ENCODE data around the gene COG3. TPM values are rescaled to one million over a fixed set of nuclear protein-coding genes. Genes with fewer than 3 reads are reported as not detected.
A peak's percentile ranks its signal among the peaks of the same experiment; 100 is the strongest.

The COG3 gene
- total and polyA plus RNA-seq, 11 donors: 7.7 to 23.1 (median 15.2) TPM

DNA sequence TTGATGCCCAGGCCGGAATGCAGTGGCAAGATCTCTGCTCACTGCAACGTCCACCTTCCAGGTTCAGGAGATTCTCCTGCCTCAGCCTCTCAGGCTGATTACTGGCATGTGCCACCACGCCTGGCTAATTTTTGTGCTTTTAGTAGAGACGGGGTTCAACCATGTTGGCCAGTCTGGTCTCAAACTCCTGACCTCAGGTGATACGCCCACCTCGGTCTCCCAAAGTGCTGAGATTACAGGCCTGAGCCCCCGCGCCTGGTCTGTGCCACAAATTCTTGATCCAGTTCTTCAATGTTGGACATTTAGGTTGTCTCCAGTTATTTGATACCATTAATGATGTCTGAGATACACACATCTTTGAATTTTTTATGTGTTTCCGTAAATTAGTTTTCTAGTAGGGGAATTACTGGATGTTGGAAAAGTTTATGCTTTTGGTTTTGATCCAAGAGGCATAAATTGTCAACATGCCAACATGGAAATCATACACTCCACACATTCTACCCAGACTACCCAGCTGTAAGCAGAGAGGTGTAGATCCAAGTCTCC, 525 bp upstream of the COG3 start:
- TF ChIP-seq CTCF (IDR thresholded peaks at IDR 0.05): peak in 4 of 12 donors; percentile 12 to 59 (median 39)
- no peak for TF ChIP-seq POLR2A (IDR thresholded peaks at IDR 0.05)
- Histone ChIP-seq H3K27ac (peak overlapping the region; percentile 81 to 95 (median 94)), H3K9me3 (no peaks in the 10 kb centered on the region), H3K27me3 (no peaks in the 10 kb centered on the region), H3K4me1 (peaks cover 0 to 47% (median 28%) of the 10 kb centered on the region in 12 donors), H3K36me3 (peaks cover 0 to 9% (median 0%) of the 10 kb centered on the region in 9 donors), H3K4me3 (peak overlapping the region; percentile 76 to 94 (median 87))
- WGBS, 4 donors: 81 to 84% (median 82%) methylated on average over 9 of the region's 9 CpGs
- ATAC-seq (no peak), DNase-seq (peak in 1 of 5 donors; percentile 17)
- intact Hi-C loops (cut with DNase I): loop anchor here in 7 of 10 donors (2.0 to 10.0 kb wide), 5 partner anchors 47 to 92 kb away; partner anchors contain the start of gene SLC25A30 (in 4 of the 7)

DNA sequence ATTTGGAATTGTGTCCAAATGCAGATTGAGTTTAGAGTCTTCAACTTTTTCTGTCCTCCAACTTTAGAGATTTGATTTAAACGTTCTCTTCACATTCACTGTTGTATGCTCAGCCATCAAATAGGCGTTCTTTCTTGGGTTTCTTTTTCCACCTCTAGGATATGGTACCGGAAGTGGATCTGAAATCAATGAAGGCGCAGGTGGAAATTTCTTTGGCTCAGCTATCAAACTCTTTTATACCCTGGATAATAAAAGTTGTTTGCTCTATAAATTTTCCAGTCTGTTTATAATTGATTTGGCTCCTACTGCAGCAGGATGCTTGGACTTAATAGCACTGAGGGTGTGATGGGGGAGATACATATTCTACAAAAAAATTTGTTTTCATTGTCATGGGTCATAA, 1.6 kb downstream of the COG3 start:
- Histone ChIP-seq H3K4me1 (peaks cover 0 to 63% (median 41%) of the 10 kb centered on the region in 12 donors), H3K27ac (peak overlapping the region in 2 of 12 donors; percentile 92 to 94), H3K36me3 (peaks cover 0 to 9% (median 0%) of the 10 kb centered on the region in 9 donors), H3K9me3 (no peaks in the 10 kb centered on the region), H3K4me3 (peak overlapping the region in 9 of 12 donors; percentile 76 to 94 (median 86)), H3K27me3 (no peaks in the 10 kb centered on the region)
- no peak for DNase-seq
- WGBS, 4 donors: 74 to 80% (median 77%) methylated on average over 4 of the region's 4 CpGs
- no peak for ATAC-seq
- intact Hi-C loops (cut with DNase I): loop anchor here in 3 of 10 donors (5.0 to 10.0 kb wide), 2 partner anchors 92 to 94 kb away; no protein-coding TSS in a partner anchor
- TF ChIP-seq POLR2A (IDR thresholded peaks at IDR 0.05): no peak
- no peak for TF ChIP-seq CTCF (IDR thresholded peaks at IDR 0.05)

DNA sequence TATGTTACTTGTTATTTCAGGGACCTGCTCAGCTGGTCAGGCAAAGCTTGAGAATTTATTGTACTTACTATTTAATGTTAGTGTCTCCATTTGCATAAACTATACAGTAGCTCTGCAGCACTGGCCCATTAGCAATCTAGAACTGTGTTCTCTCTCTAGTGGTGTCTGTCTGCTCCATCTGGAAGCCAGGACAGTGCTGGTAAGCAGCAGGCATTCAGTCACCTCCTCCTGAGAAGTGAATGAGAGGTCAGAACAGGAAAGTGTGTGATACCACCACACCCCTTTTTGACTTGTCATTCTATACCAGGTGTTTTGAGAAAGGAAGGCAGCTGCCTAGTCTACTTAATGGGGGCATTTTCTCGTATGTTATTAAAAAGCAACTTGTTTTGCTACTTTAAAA, 3.9 kb downstream of the COG3 start:
- ATAC-seq (no peak), DNase-seq (no peak)
- intact Hi-C loops (cut with DNase I): loop anchor here in 3 of 10 donors (5.0 to 10.0 kb wide), 2 partner anchors 94 to 96 kb away; no protein-coding TSS in a partner anchor
- H3K27me3 ChIP-seq: no peaks in the 10 kb centered on the region
- H3K4me1 ChIP-seq: peaks cover 0 to 65% (median 42%) of the 10 kb centered on the region in 12 donors
- 33 to 43% (median 39%) methylated on average over 1 of the region's 1 CpG for WGBS, 4 donors
- TF ChIP-seq POLR2A (IDR thresholded peaks at IDR 0.05) (no peak), CTCF (IDR thresholded peaks at IDR 0.05) (no peak)
- peaks cover 0 to 6% (median 0%) of the 10 kb centered on the region in 12 donors for H3K9me3 ChIP-seq
- H3K36me3 ChIP-seq: peaks cover 0 to 9% (median 0%) of the 10 kb centered on the region in 9 donors
- no peak overlapping the region for H3K4me3 ChIP-seq
- H3K27ac ChIP-seq: no peak overlapping the region

- peaks cover 0 to 59% (median 27%) of the 10 kb centered on the region in 12 donors for H3K4me1 ChIP-seq
- intact Hi-C loops (cut with DNase I): loop anchor here in 1 of 10 donors (10.0 kb wide), 1 partner anchor 97 kb away; no protein-coding TSS in a partner anchor
Observed at GRCh38 chr13:45472171-45472705, 7.5 kb downstream of the COG3 start.

More at GRCh38 chr13:45472171-45472705, 7.5 kb downstream of the COG3 start:
- Histone ChIP-seq H3K4me3 (no peak overlapping the region), H3K36me3 (peaks cover 0 to 19% (median 13%) of the 10 kb centered on the region in 9 donors), H3K9me3 (peaks cover 0 to 6% (median 0%) of the 10 kb centered on the region in 12 donors), H3K27ac (no peak overlapping the region), H3K27me3 (no peaks in the 10 kb centered on the region)
- DNase-seq (no peak), ATAC-seq (no peak)
- no peak for TF ChIP-seq POLR2A (IDR thresholded peaks at IDR 0.05)
- no peak for TF ChIP-seq CTCF (IDR thresholded peaks at IDR 0.05)

Data from heart left ventricle (tissue), 16 donors.